Karpas-422 (cell line): ENCODE measurements around the gene TH. TPM values are rescaled to one million over a fixed set of nuclear protein-coding genes. Genes with fewer than 3 reads are reported as not detected.

Experiments
- DNase-seq: peaks from one replicate; pipeline ENCODE4 v3.0.0-alpha.2; 2015
- H2AFZ ChIP-seq: fragments of 200-600 bp; sonication (generic); 2 replicates; pipeline ENCODE4 v1.6.1; 2014; ENCODE audit warnings: antibody characterized with exemption, low read length, mixed read lengths
- H3K27ac ChIP-seq: fragments of 200-600 bp; sonication (generic); 2 replicates; pipeline ENCODE4 v1.5.1; 2014; ENCODE audit warnings: mild to moderate bottlenecking, low read length, moderate library complexity
- H3K27me3 ChIP-seq: fragments of 200-600 bp; sonication (generic); 2 replicates; pipeline ENCODE4 v1.6.1; 2014; ENCODE audit warnings: low read length, mixed read lengths
- H3K36me3 ChIP-seq: fragments of 200-600 bp; sonication (generic); 2 replicates; pipeline ENCODE4 v1.6.1; 2014; ENCODE audit warnings: low read length, mixed read lengths; ENCODE audit not compliant: insufficient read depth
- H3K4me1 ChIP-seq: fragments of 200-600 bp; sonication (generic); 2 replicates; pipeline ENCODE4 v1.6.1; 2014; ENCODE audit warnings: mild to moderate bottlenecking, low read length, mixed read lengths
- H3K4me2 ChIP-seq: fragments of 200-600 bp; sonication (generic); 2 replicates; pipeline ENCODE4 v1.6.1; 2014; ENCODE audit warnings: low read length, low read depth, mild to moderate bottlenecking; ENCODE audit not compliant: poor library complexity, severe bottlenecking
- H3K4me3 ChIP-seq: fragments of 200-600 bp; sonication (generic); 2 replicates; pipeline ENCODE4 v1.5.1; 2014; ENCODE audit warnings: mild to moderate bottlenecking, antibody characterized with exemption, low read length, mixed read lengths
- H3K79me2 ChIP-seq: fragments of 200-600 bp; sonication (generic); 2 replicates; pipeline ENCODE4 v1.6.1; 2014; ENCODE audit warnings: mild to moderate bottlenecking, low read length, mixed read lengths
- H3K9ac ChIP-seq: fragments of 200-600 bp; sonication (generic); 2 replicates; pipeline ENCODE4 v1.6.0; 2014; ENCODE audit warnings: low read length
- H3K9me2 ChIP-seq: fragments of 200-600 bp; sonication (generic), shearing (Covaris generic); replicated peaks from 2 replicates; pipeline ENCODE4 v1.6.0; 2014; ENCODE audit warnings: mild to moderate bottlenecking, low read length, moderate library complexity; ENCODE audit not compliant: insufficient read depth
- H3K9me3 ChIP-seq: fragments of 300-700, 200-600 bp; sonication (generic); 2 replicates; pipeline ENCODE4 v1.6.1; 2014; ENCODE audit warnings: low read length, mixed read lengths
- H4K20me1 ChIP-seq: fragments of 200-600 bp; sonication (generic); 2 replicates; pipeline ENCODE4 v1.6.1; 2014; ENCODE audit warnings: mild to moderate bottlenecking, antibody characterized with exemption, low read length, low read depth; ENCODE audit not compliant: insufficient read depth
- total RNA-seq: library from RNA; depleted of rRNA; stranded (reverse); fragments of >200 nt; shearing (Covaris generic); gene quantifications from 2 replicates; pipeline ENCODE4 v1.2.3, GENCODE V29; 2014; ENCODE audit warnings: low replicate concordance

TH gene
- total RNA-seq, 1 experiment from 2014 or later = not detected

- no peaks in the 10 kb centered on the region for H3K9me3 ChIP-seq
- no peaks in the 10 kb centered on the region for H3K79me2 ChIP-seq
- no peaks in the 10 kb centered on the region for H3K4me1 ChIP-seq
- H3K27ac ChIP-seq = no peak overlapping the region
- H3K9me2 ChIP-seq = no peaks in the 10 kb centered on the region
- DNase-seq = no peak
- no peak overlapping the region for H3K4me2 ChIP-seq
- no peak overlapping the region for H3K4me3 ChIP-seq
- no peaks in the 10 kb centered on the region for H3K27me3 ChIP-seq
- H3K36me3 ChIP-seq = no peaks in the 10 kb centered on the region
- no peaks in the 10 kb centered on the region for H4K20me1 ChIP-seq
- H2AFZ ChIP-seq = no peak overlapping the region
- no peak overlapping the region for H3K9ac ChIP-seq
Observed at GRCh38 chr11:2215561-2216399, 44.2 kb upstream of the TH start.

- H3K27ac ChIP-seq = no peak overlapping the region
- H3K9ac ChIP-seq = no peak overlapping the region
- no peaks in the 10 kb centered on the region for H3K27me3 ChIP-seq
- no peaks in the 10 kb centered on the region for H3K36me3 ChIP-seq
- H3K4me3 ChIP-seq = no peak overlapping the region
- DNase-seq = no peak
- no peaks in the 10 kb centered on the region for H3K79me2 ChIP-seq
- H4K20me1 ChIP-seq = no peaks in the 10 kb centered on the region
- H3K9me3 ChIP-seq = no peaks in the 10 kb centered on the region
- no peaks in the 10 kb centered on the region for H3K4me1 ChIP-seq
- no peak overlapping the region for H3K4me2 ChIP-seq
- H3K9me2 ChIP-seq = no peaks in the 10 kb centered on the region
- H2AFZ ChIP-seq = no peak overlapping the region
Observed at GRCh38 chr11:2215230-2215560, 43.6 kb upstream of the TH start.

- Histone ChIP-seq H4K20me1 (no peaks in the 10 kb centered on the region), H3K27ac (no peak overlapping the region), H3K79me2 (no peaks in the 10 kb centered on the region), H3K27me3 (no peaks in the 10 kb centered on the region), H3K4me1 (no peaks in the 10 kb centered on the region), H3K9me2 (no peaks in the 10 kb centered on the region), H2AFZ (no peak overlapping the region), H3K36me3 (no peaks in the 10 kb centered on the region), H3K9me3 (no peaks in the 10 kb centered on the region), H3K4me2 (no peak overlapping the region), H3K9ac (no peak overlapping the region), H3K4me3 (no peak overlapping the region)
- DNase-seq = no peak
Observed at GRCh38 chr11:2214527-2215229, 43.1 kb upstream of the TH start.

GRCh38 chr11:2213890-2214526 lies 42.4 kb upstream of the TH start:
- Histone ChIP-seq H3K4me1 (no peaks in the 10 kb centered on the region), H3K9me3 (no peaks in the 10 kb centered on the region), H3K79me2 (no peaks in the 10 kb centered on the region), H4K20me1 (no peaks in the 10 kb centered on the region), H3K9me2 (no peaks in the 10 kb centered on the region), H3K4me3 (no peak overlapping the region), H3K27me3 (no peaks in the 10 kb centered on the region), H2AFZ (no peak overlapping the region), H3K27ac (no peak overlapping the region), H3K36me3 (no peaks in the 10 kb centered on the region), H3K4me2 (no peak overlapping the region), H3K9ac (no peak overlapping the region)
- no peak for DNase-seq

- Histone ChIP-seq H3K9me3 (no peaks in the 10 kb centered on the region), H3K79me2 (no peaks in the 10 kb centered on the region), H4K20me1 (no peaks in the 10 kb centered on the region), H3K4me2 (no peak overlapping the region), H2AFZ (no peak overlapping the region), H3K4me1 (no peaks in the 10 kb centered on the region), H3K9ac (no peak overlapping the region), H3K4me3 (no peak overlapping the region), H3K9me2 (no peaks in the 10 kb centered on the region), H3K27ac (no peak overlapping the region), H3K27me3 (no peaks in the 10 kb centered on the region), H3K36me3 (no peaks in the 10 kb centered on the region)
- DNase-seq = no peak
Observed at GRCh38 chr11:2213384-2213842, 41.8 kb upstream of the TH start.

- Histone ChIP-seq H3K9ac (no peak overlapping the region), H3K4me2 (no peak overlapping the region), H3K36me3 (no peaks in the 10 kb centered on the region), H3K4me3 (no peak overlapping the region), H3K9me3 (no peaks in the 10 kb centered on the region), H3K27me3 (no peaks in the 10 kb centered on the region), H3K27ac (no peak overlapping the region), H3K79me2 (no peaks in the 10 kb centered on the region), H3K9me2 (no peaks in the 10 kb centered on the region), H3K4me1 (no peaks in the 10 kb centered on the region), H4K20me1 (no peaks in the 10 kb centered on the region), H2AFZ (no peak overlapping the region)
- no peak for DNase-seq
Observed at GRCh38 chr11:2212411-2213251, 41.0 kb upstream of the TH start.

GRCh38 chr11:2211113-2211971 lies 39.7 kb upstream of the TH start:
- H3K9ac ChIP-seq = no peak overlapping the region
- no peaks in the 10 kb centered on the region for H3K4me1 ChIP-seq
- DNase-seq = no peak
- no peak overlapping the region for H3K27ac ChIP-seq
- H3K79me2 ChIP-seq = no peaks in the 10 kb centered on the region
- no peak overlapping the region for H2AFZ ChIP-seq
- no peaks in the 10 kb centered on the region for H3K9me2 ChIP-seq
- H3K9me3 ChIP-seq = no peaks in the 10 kb centered on the region
- no peak overlapping the region for H3K4me3 ChIP-seq
- no peaks in the 10 kb centered on the region for H4K20me1 ChIP-seq
- H3K27me3 ChIP-seq = no peaks in the 10 kb centered on the region
- H3K4me2 ChIP-seq = no peak overlapping the region
- H3K36me3 ChIP-seq = no peaks in the 10 kb centered on the region
